CD4-positive, alpha-beta T cell treated with Interleukin-2 at 100 ng/mL for 4 hours (primary cell): ENCODE results near the gene RELL1.

Experiments used
- DNase-seq: peaks from one replicate; pipeline ENCODE4 v3.0.0-alpha.2; 2020; ENCODE audit warnings: low spot score

Gene RELL1

DNA sequence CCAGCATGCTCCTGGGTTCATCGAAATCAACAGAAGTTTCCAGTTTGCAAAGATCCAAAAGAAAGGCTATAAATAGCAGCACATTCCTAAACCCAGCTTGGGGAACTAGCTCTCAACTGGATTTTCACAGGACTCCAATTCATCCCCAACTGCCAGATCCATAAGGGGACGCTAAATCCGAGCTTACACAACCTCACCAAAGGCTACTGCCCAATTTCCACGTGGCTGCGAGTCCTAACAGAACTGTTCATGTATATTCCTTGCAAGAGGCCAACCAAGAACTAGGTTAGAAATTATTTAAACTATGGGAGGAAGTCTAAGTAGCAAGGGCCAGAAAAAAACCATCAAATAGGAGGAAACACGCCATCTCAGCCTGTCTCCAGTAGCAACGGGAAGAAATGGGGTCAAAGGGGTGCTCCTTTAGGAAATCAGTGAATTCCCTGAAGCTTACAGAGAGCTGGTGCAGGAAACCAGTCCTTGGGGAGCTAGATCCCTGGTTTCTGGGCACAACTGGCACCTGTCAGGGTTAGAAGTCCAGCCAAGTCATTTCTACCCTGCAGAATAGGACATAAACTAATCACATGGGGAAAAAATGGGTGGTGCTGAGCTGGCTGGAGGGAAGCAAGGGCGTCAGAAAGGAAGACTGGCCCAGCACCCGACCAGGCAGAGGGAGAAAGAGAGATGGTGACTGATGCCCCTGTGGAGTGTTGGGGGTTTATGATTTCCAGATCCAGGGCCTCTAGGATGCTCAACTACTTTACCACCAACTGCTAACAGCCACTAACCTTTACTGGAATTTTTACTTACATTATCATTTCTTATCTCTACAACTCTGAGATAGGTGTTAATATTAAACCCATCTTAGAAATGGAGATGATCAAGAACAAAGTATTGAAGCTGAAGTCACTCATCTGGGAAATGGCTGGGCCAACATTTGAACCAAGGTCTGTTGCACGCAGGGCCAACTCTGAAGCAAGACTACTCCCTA, 20.5 kb downstream of the RELL1 start:
- no peak for DNase-seq

DNA sequence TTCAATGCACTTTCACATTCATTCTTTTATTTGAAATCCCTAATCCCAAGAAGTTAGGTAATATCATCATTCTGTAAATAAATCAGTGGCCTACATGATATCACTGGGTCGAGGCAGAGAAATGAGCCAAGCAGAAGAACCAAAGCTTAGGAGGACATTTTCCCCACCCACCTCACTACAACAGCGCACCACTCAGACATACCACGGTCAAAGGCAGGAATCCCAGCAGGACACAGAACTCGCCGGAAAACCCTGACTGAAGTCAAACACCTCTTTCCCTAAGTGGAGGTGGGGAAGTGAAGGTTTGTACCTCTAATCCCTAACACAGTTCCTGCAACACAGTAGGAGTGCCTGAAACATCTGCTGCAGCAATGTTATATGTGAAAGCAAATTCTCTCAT, 21.5 kb downstream of the RELL1 start:
- DNase-seq: no peak

DNA sequence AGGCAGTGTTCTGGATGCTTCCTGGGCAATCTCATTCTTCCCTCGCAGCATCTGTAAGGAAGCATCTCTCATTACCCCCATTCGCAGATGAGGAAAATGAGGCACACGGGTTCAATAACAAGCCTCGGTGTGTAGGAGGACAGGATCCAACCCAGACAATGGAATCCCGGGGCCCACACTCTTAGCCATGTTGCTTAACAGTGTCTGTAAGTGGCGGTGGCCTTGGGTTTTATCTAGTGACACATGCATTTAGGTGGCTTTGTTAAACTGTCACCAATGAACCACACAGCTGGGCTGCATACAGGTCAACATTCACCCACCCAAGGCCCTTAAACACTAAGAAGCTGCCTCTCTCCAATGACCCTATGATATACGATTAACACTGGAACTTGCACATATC, 22.6 kb downstream of the RELL1 start:
- no peak for DNase-seq

DNA sequence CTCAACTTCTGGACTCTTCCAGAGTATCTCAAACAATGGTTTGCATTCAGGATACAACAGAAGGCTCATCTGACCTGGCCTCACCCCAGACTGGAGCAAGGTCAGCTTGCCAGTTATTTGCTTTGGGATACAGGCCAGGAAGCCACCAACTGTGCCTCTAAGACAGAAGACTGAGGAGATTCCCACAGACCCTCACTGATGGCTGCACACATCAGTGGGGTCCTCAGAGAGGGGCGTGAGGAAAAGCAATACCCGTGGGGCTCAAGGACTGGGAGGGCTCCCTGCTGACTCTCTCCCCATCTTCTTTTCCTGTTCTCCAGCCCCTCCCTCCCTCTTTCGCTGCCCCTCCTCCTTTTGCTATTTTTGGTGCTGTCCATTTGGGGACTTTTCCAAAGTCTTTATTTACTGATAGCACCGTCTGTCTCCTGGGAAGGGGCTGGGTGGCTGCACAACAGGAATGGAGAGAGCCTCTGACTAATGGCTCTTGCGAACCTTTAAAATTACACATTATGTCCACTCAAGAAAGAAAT, 23.2 kb downstream of the RELL1 start:
- no peak for DNase-seq

DNA sequence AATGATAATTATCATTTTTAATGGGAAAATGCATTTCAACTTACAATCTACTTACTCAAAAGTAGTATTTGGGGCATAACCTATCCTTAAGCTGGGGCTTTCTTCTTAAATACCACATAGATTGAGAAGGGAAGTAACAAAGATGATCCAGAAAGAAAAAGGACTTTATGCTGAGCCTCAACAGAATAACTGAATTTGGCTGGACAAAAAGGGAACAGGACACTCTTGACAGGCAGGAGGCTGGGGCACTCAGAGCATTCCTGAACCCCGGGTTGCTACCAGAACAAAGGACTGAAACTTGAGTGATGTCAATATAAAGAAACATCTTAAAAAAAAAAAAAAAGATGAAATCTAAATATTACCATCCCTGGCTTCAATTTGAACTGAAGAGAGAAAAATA, 23.9 kb downstream of the RELL1 start:
- no peak for DNase-seq

DNA sequence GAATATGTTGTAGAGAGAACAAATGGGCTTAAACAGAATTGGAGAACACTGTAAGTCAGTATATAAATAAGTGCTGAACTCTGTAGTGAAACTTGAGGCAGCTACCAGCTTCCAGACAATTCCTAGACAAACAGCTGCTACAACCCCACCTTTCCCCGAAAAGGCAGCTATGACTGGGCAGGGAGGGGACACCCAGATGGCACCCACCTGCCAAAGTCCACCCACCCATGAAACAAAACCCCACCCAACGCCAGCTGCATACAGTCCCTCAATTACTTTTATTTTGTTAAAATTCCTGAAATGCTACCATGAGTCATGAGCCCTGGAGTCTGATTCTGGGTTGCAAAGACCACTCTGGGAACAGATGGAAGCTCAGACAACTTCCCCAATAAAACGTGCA, 24.4 kb downstream of the RELL1 start:
- no peak for DNase-seq

DNA sequence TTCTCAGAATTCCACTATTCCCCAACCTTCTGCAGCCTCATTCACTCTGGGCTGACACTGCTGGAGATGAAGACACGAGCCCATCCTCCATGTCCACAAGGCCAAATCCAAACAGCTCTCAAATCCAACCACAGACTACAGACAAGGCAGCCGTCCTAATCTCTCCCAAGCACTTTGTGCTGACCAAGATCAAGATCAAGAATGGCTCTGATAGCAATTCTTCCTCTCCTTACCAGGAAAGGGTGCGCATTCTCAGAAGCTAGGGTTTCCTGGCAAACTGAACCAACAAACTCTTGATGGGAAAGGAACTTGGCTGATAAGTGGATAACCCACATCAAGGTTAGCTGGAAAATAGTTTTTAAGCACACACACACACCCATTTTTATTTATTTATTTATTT, 26.5 kb downstream of the RELL1 start:
- DNase-seq: no peak

DNA sequence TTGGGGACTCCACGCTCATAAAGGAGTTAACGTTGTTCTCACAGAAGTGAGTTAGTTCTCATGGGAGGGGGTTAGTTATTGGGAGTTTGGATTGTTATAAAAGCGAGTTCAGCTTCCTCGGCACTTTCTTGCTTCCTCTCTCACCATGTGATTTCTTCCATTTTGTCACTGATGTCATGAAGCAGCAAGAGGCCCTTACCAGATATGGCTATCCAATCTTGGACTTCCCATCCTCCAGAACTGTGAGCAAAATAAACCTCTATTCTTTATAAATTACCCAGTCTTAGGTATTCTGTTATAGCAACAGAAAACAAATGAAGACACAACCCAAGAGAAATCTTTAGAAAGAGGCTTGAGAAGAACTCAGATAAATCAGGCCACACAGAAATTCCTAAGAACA, 29.5 kb downstream of the RELL1 start:
- no peak for DNase-seq

DNA sequence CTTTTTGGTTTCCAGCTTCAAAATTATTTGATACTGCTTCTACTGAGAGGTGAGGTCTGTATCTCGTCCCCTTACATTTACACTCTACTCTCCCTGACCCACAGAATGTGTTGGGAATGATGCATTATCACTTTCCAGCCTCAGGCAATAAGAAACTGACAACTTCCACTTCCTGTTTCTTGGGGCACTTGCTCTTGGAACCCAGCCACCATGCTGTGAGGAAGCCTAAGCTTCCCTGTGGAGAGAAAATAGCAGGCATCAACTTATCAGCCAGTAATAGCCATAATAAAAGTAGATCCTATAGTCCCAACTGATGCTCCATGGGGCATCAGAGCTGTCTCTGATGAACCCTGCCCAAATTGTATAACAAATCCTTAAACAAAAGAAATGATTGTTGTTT, 32.6 kb downstream of the RELL1 start:
- DNase-seq: no peak

DNA sequence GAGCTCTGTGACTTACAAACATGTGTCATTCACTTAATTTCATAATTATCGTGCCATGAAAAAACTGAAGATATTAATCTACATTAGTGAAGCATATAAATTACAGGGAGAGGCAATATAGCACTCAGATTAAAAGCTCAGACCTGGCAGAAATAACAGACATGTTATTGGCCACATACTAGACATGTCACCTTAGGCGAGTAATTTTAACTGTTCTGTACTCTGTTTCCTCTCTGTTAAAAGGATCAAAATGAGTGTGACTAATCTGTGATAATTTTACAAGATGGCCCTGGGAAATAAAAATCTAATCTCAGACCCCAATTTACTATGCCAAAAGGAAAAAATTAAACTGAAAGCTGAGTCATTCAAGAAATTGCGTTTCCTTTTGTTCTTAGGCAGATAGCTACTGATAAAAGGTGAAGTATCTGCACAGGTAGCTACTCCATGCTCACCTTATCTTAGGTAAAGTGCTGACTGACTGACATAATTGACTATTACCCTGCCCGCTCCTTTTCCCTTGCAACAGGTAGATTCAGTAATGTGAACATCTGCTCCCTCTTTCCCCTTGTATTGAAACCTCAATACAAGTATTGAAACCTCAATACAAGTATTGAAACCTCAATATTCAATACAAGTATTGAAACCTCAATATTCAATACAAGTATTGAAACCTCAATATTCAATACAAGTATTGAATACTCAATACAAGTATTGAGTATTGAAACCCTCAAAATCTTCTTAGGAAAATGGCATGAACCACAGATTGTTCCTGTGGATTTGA, 33.2 kb downstream of the RELL1 start:
- no peak for DNase-seq

DNA sequence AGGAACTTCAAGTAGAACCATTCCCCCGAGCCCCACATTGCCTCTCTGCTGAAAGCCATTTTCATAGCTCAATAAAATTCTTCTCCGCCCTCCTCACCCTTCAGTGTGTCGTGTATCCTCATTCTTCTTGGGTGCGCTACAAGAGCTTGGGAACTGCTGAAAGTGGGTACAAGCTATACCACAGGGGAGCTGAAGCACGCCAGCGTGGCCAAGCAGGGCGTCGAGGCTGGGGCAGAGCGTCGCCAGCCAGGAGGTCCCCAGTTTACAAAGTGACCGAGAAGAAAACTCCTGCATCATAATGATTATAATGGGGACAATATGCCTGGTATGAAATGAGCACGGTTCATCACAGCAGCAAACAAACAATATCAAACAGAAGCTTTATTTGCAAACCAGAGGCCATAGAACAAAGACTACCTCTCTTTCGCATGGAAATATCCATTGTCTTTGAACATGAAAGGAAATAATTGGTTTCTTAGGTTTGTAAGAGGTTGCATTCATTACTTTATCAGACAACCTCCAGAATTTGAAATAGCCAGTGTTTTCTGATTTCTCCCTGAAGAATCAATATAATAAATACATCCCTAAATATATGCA, 34.3 kb downstream of the RELL1 start:
- no peak for DNase-seq

DNA sequence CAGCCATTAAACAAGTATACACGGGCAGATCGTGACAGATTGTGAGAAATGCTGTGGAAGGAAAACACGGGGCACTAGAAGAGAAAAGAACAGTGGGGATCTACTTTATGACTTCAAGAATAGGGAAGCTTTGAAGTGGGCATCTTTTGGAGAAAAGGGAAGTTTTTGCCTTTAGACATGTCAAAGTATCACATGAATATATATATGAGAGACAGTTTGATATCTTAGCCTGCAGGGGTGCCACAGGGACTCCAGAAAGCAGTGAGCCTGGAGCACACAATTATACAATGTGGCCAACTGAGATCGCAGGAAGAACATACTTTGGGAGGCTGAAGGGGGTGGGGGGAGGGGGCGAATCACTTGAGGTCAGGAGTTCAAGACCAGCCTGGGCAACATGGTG, 35.7 kb downstream of the RELL1 start:
- no peak for DNase-seq

DNA sequence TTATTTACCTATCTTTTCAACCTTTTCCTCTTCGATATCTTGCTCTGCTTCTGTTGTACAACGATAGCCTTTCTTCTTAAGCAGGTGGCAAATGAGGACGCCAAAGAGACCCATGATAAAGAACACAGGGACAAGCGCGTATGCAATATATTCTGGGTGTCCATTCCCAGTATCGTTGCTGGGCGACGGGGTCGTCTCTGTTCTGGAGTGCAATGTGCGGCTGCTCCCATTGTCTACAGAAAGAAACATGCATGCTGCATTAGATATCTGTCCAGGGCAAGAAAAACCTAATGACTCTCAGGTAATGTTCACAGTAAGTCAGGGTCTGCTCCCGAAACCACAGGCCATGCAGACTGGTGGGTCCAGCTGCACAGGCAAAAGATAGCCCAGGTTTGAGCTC, 36.9 kb downstream of the RELL1 start:
- no peak for DNase-seq

DNA sequence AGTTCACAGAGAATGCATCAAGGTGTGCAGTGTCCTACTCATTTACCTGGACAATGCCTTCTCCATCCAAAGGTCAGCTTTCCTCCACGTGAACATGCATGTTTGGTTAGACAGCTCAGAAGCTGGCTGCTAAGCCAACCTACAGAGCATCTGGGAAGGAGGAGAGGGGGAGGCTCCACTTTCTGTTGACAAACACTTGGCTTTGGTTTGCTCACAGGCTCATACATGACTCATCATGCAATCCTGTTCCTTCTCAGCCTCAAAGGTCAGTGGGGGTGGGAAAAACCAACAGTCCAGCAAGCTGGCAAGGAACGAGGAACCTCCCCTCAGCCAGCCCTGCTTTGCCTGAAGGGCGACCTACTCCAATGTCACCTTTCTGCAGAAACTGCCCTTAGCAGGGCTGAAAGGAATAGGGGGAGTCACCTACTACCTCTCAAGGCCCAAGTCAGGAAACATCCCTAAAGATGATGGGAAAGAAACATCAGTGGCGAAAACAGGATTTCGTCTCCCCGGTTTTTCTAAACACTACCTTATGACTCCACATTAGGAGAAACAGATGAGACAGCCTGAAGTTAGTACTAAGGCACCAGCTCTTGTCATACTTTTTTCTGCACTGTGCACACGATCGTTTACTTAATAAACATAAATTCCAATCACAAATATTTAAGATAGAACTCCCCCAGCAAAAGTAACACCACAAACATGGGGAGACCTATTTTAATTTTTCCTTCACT, 37.9 kb downstream of the RELL1 start:
- DNase-seq: no peak

DNA sequence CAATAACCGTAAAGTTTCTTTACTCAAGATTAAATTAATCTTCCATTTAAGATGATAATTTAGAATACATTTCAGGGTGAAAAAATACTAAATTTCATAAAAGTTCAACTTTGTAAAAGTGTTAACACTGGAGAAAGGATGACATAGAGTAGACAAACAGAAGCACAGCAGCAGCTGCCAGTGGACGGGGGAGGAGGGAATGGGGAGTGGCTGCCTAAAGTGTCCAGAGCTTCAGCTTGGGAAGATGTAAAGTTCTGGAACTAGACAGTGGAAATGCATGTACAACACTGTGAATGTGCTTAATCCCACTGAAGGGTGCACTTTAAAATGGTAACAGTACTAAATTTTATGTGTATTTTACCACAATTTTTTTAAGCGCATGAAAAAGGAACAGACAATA, 39.9 kb downstream of the RELL1 start:
- DNase-seq: no peak

DNA sequence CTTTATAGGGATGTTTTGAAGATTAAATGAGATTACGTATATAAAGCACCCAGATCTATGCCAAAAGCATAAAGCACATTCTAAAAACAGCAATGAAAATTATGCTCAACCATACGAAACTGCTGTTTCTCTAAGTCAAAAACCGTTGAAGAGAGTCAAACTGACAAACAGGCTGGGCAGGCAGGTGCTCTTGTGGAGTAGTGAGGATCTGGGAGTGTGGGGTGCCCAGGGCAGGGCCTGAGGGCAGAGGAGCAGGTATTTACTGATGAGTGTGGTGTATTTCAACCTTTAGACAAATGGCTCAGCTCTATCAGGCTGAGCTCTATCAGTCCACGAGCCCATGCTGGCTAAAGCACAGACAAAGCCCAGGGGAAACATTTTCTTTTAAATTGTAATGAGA, 40.4 kb downstream of the RELL1 start:
- no peak for DNase-seq

DNA sequence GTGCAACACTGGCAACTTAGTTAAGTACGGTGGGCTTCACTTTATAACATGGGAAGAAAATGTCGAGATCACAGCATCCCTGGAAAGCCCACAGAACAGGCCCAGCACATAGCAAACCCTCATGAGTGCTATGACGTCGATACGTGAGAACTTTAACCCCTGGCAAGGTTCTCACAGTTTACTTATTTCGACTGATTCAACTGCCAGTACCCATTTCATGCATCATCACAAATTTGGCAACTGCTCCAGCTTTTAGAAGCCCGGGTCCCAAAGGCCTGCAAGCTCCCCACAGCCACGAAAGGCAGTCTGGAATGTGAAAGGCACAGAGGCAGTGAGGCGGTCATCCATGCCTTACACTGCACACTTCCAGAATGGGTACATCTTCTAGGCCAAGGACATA, 41.2 kb downstream of the RELL1 start:
- DNase-seq: no peak

DNA sequence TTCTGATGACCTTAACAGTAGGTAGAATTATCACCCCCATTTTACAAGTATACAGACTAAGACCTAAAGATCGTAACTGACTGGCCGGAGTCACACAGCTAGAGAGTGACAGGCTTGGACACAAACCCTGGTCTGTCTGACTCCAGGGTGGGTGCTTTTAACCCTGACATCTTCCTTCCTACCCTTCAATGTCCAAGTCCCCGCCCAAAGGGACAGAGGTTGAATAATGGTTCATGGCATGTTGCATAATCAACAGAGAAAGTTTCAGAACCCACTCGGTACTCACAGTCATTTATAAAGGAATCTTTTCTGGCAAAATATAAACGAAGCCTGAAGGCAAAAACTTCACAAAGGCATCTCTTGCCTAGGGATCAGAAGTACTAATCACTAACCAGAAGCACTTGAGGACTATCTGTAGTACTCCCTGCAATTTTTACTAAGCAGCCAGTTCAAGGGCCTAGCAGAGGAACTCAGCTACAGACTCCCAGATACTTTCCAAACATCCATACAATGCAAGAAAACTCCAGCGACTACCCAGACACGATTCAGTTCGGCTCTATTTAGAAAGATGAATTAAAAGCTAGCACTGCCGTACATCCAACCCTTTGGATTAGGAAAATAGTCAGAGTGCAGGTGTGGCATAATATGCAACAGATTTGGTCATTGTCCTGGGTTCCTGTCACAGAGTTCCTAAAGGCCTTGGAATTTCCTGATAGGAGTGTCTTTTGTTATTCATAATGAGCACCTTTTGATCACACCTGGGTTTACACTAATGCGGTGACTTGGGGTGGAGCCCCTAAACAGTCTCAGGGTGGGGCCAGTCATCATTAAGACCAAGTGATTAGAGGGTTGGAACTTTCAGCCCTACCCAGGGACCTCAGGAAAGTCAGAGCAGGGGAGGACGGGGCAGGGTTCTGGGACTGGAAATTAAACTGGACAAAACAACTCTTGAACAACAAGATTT, 44.0 kb downstream of the RELL1 start:
- no peak for DNase-seq

DNA sequence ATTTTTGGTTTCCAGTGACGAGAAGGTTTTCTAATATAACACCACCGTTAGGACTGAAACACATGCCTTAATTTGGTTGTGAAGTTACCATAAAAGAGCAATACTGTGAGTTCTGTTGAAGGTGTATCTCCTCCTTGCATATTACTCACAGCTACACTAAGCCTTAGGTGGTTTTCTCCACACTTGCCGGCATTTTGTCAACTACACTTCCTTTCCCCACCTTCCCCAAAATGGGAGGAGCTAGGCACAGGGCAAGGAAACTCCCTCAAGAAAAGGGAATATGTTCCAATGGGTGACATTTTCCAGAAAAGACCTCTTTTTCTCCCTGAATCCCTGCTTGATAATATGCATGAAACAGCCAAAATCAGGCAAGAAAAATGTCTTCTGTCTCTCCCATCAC, 44.8 kb downstream of the RELL1 start:
- DNase-seq: no peak

DNA sequence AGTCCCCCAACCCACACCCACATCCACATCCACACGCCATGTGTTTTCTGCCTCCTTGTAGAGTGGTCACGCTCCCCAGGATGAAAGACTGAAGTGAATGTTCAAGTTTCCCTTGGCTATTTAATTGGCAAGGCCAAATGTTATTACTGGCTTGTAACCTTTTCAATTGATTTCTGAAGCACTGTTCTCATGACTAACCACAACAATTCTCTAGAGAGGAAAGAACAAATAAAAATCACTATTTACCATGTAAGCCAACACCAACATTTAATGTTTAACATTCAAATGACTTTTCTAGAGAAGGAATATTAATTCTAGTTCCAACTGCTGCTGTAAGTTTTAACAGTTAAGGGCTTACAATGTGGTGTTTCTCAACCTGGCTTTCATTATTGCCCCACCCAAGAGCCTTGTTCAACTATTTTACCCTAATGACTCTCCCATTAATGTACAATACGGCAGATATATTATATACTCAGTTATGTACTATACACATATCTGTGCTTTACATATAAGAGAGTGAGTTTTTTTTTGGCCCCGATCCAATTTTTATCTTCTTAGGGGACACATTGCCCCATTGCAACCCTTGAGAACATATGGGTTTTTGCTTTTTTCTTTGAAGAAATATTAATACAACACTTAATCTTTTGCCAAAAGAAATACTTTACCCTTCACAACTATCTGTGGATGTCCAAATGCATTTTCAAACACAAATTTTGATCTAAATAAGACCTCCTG, 46.5 kb downstream of the RELL1 start:
- no peak for DNase-seq
